Neural progenitor cell (in vitro differentiated cells): ENCODE results near the gene SPAG7. TPM values are rescaled to one million over a fixed set of nuclear protein-coding genes. Genes with fewer than 3 reads are reported as not detected.

Source experiments
- DNase-seq: peaks from one replicate; pipeline ENCODE4 v3.0.0-alpha.2; 2016; ENCODE audit warnings: low spot score
- H2AFZ ChIP-seq: fragments of 200-600 bp; sonication (generic); replicated peaks from 2 replicates; pipeline ENCODE4 v1.6.1; 2016; ENCODE audit warnings: antibody characterized with exemption
- H3F3A ChIP-seq: fragments of 200-600 bp; sonication (generic); 2 replicates; pipeline ENCODE4 v1.6.1; 2016; ENCODE audit warnings: antibody characterized with exemption, low read depth
- H3K27ac ChIP-seq: fragments of 200-600 bp; sonication (generic); 2 replicates; pipeline ENCODE4 v1.5.1; 2016; ENCODE audit warnings: mild to moderate bottlenecking
- H3K27me3 ChIP-seq: fragments of 200-600 bp; sonication (generic); 2 replicates; pipeline ENCODE4 v1.6.1; 2016; ENCODE audit warnings: mild to moderate bottlenecking, moderate library complexity
- H3K36me3 ChIP-seq: fragments of 200-600 bp; sonication (generic); 2 replicates; pipeline ENCODE4 v1.5.1; 2016
- H3K4me1 ChIP-seq: fragments of 200-600 bp; sonication (generic); 2 replicates; pipeline ENCODE4 v1.6.1; 2016; ENCODE audit warnings: mixed run types
- H3K4me2 ChIP-seq: fragments of 200-600 bp; sonication (generic); 2 replicates; pipeline ENCODE4 v1.6.1; 2016
- H3K4me3 ChIP-seq: fragments of 200-600 bp; sonication (generic); 2 replicates; pipeline ENCODE4 v1.5.1; 2016
- H3K79me2 ChIP-seq: fragments of 200-600 bp; sonication (generic); 2 replicates; pipeline ENCODE4 v1.6.1; 2016; ENCODE audit warnings: low read depth
- H3K9ac ChIP-seq: fragments of 200-600 bp; sonication (generic); 2 replicates; pipeline ENCODE4 v1.6.1; 2016
- H3K9me3 ChIP-seq: fragments of 200-600 bp; sonication (generic); 2 replicates; pipeline ENCODE4 v1.5.1; 2016; ENCODE audit warnings: low read depth
- H4K20me1 ChIP-seq: fragments of 200-600 bp; sonication (generic); 2 replicates; pipeline ENCODE4 v1.6.1; 2016; ENCODE audit warnings: low read depth
- H3K27ac Mint-ChIP-seq: 3 replicates; pipeline ENCODE4 v1.8.0; 2021; ENCODE audit warnings: mixed read lengths
- H3K27me3 Mint-ChIP-seq: 2 replicates; pipeline ENCODE4 v1.8.0; 2022; ENCODE audit warnings: low read depth, mild to moderate bottlenecking, inconsistent platforms, moderate library complexity, mixed read lengths; ENCODE audit not compliant: insufficient read depth
- H3K36me3 Mint-ChIP-seq: 3 replicates; pipeline ENCODE4 v1.8.0; 2021; ENCODE audit warnings: mixed read lengths
- H3K4me1 Mint-ChIP-seq: 3 replicates; pipeline ENCODE4 v1.8.0; 2021; ENCODE audit warnings: mixed read lengths
- H3K4me3 Mint-ChIP-seq: 3 replicates; pipeline ENCODE4 v1.8.0; 2021; ENCODE audit warnings: mild to moderate bottlenecking, moderate library complexity, mixed read lengths
- H3K9me3 Mint-ChIP-seq: 3 replicates; pipeline ENCODE4 v1.8.0; 2020; ENCODE audit warnings: mixed read lengths
- EZH2 ChIP-seq: fragments of 200-600 bp; sonication (generic); IDR thresholded peaks from 2 replicates; pipeline ENCODE4 v1.6.1; 2017; ENCODE audit warnings: antibody characterized with exemption, mild to moderate bottlenecking, moderate library complexity
- EZH2phosphoT487 ChIP-seq: fragments of 200-600 bp; sonication (generic); IDR thresholded peaks from 2 replicates; pipeline ENCODE4 v1.6.1; 2017; ENCODE audit warnings: antibody characterized with exemption
- total RNA-seq: library from RNA; depleted of rRNA; stranded (reverse); fragments of >200 nt; gene quantifications from 2 replicates; pipeline ENCODE4 v1.2.3, GENCODE V29; 2015; ENCODE audit warnings: low replicate concordance
- TF ChIP-seq, protein P1 (sequence below): fragments of 200-600 bp; sonication (generic); IDR thresholded peaks from 2 replicates; pipeline ENCODE4 v1.5.1; 2017; ENCODE audit warnings: antibody characterized with exemption, mild to moderate bottlenecking

The SPAG7 gene, protein sequence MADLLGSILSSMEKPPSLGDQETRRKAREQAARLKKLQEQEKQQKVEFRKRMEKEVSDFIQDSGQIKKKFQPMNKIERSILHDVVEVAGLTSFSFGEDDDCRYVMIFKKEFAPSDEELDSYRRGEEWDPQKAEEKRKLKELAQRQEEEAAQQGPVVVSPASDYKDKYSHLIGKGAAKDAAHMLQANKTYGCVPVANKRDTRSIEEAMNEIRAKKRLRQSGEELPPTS
- total RNA-seq, result 79.7 and 97.6 TPM in 2 replicates

DNA sequence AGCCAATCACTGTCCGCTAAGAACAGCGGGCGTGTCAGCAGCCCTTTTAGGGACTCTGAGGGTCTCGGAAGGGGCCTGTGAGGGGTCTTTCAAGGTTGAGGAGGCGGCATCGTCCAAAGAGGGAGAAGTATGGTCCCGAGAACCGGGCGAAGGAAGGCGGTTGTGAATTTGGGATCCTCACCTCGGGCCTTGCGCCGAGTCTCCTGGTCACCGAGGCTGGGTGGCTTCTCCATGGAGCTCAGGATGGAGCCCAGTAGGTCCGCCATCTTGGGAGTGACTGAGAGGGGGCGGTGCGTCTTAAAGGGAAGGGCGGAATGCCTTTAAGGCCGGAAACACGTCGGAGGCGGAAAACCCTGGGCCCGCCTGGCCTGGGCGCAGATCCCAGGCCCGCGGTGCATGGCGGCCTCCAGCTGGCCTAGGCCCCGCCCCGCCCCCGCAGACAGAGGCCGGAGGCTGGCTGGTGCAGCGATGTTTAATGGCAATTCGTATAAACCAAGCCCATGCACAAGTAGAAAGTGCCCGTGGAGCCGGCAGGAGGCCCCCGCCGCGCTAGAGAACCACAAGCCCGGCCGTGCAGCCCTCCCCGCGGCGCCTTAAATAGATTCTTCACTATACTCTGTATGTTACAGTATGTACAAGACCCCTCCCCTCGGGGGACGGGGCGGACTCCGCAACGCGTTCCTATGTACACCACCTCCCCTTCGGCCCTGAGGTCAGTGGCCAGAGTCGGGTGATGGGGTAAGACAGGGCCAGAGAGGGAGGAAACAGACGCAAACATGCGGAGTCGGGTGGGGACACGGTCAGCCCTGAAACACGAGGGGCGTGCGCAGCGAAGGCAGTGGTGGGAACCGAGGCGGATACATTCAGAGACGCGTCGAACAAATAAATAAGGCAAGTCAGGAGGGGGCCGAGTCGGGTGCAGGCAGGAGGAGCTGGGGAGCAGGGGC, at the start of gene SPAG7:
SPAG7 (minus strand) TSS at position 279 of the 947 bp plus-strand sequence; CDS start at position 266, 13 bp downstream.
- peak within 1 kb of the TSS; percentile 95 for H3K4me2 ChIP-seq
- peak within 1 kb of the TSS; percentile 79 for H3K9ac ChIP-seq
- peak within 1 kb of the TSS; percentile 78 for H2AFZ ChIP-seq
- peaks cover 32% of the 10 kb centered on the region for H3K4me1 Mint-ChIP-seq
- H3K27ac Mint-ChIP-seq, result no peak within 1 kb of the TSS
- peaks cover 22% of the 10 kb centered on the region for H3K36me3 Mint-ChIP-seq
- H3K27me3 ChIP-seq, result peaks cover 3% of the 10 kb centered on the region
- DNase-seq, result peak; percentile 97
- peak within 1 kb of the TSS; percentile 93 for H3K27ac ChIP-seq
- H3K9me3 Mint-ChIP-seq, result peaks cover 7% of the 10 kb centered on the region
- no peak within 1 kb of the TSS for H3K4me3 Mint-ChIP-seq
- no peak for TF ChIP-seq EZH2
- TF ChIP-seq EZH2phosphoT487, result no peak
- TF ChIP-seq, protein P1, sequence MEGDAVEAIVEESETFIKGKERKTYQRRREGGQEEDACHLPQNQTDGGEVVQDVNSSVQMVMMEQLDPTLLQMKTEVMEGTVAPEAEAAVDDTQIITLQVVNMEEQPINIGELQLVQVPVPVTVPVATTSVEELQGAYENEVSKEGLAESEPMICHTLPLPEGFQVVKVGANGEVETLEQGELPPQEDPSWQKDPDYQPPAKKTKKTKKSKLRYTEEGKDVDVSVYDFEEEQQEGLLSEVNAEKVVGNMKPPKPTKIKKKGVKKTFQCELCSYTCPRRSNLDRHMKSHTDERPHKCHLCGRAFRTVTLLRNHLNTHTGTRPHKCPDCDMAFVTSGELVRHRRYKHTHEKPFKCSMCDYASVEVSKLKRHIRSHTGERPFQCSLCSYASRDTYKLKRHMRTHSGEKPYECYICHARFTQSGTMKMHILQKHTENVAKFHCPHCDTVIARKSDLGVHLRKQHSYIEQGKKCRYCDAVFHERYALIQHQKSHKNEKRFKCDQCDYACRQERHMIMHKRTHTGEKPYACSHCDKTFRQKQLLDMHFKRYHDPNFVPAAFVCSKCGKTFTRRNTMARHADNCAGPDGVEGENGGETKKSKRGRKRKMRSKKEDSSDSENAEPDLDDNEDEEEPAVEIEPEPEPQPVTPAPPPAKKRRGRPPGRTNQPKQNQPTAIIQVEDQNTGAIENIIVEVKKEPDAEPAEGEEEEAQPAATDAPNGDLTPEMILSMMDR, result no peak
- peaks cover 31% of the 10 kb centered on the region for H3F3A ChIP-seq
- H3K79me2 ChIP-seq, result peaks cover 38% of the 10 kb centered on the region
- peaks cover 14% of the 10 kb centered on the region for H3K4me1 ChIP-seq
- H4K20me1 ChIP-seq, result peaks cover 32% of the 10 kb centered on the region
- H3K9me3 ChIP-seq, result no peaks in the 10 kb centered on the region
- H3K4me3 ChIP-seq, result peak within 1 kb of the TSS; percentile 65
- H3K27me3 Mint-ChIP-seq, result peaks cover 8% of the 10 kb centered on the region
- no peaks in the 10 kb centered on the region for H3K36me3 ChIP-seq

DNA sequence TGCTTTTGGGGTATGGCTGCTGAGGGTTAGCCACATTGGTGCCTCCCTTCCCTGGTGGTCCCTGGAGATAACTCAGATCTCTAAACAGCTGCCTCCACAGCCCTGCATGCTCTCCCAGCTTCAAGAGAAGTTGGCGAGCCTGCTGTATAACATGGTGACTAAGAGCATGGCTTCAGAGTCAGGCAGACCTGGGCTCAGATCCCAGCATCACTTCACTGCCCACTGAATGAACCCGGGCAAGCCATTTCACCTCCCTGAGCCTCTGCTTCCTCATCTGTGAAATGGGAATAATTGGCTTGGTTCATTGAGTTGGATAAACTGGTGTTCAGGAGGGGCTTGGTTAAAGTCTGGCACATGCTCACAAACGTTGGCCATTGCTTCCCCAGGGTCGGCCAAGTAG, 46.7 kb upstream of the SPAG7 start:
- Histone ChIP-seq H3K4me1 (no peaks in the 10 kb centered on the region), H3K27me3 (no peaks in the 10 kb centered on the region), H3K79me2 (no peaks in the 10 kb centered on the region), H2AFZ (no peak overlapping the region), H3K9me3 (no peaks in the 10 kb centered on the region), H3F3A (no peaks in the 10 kb centered on the region), H3K27ac (no peak overlapping the region), H3K4me2 (no peak overlapping the region), H3K36me3 (no peaks in the 10 kb centered on the region), H3K4me3 (no peak overlapping the region), H3K9ac (no peak overlapping the region), H4K20me1 (no peaks in the 10 kb centered on the region)
- peaks cover 24% of the 10 kb centered on the region for H3K36me3 Mint-ChIP-seq
- H3K4me3 Mint-ChIP-seq, result no peak overlapping the region
- TF ChIP-seq EZH2phosphoT487 (no peak), EZH2 (no peak)
- TF ChIP-seq, protein P1, result no peak
- no peaks in the 10 kb centered on the region for H3K4me1 Mint-ChIP-seq
- no peaks in the 10 kb centered on the region for H3K9me3 Mint-ChIP-seq
- H3K27ac Mint-ChIP-seq, result no peak overlapping the region
- no peak for DNase-seq
- peaks cover 3% of the 10 kb centered on the region for H3K27me3 Mint-ChIP-seq

DNA sequence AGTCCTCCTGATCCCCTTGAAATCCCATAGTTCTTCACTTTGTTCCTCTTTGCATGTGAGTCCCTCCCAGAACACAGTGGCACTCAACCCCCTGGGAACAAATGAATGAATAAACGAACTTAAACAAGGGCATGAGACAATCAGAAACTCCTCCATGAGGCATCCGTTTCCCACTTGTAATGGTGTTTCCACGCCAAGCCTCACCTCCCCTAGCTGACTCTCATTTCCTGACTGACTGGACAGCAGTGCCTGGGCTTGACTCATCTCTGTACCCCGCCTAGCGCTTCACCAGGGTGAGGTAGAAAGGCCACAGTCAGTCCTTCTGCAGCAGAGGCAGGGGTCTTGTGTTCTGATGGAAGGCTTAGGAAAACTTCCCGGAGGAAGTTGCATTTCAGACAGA, 44.3 kb upstream of the SPAG7 start:
- H3K9me3 Mint-ChIP-seq, result no peaks in the 10 kb centered on the region
- H3K4me3 Mint-ChIP-seq, result no peak overlapping the region
- H3K36me3 Mint-ChIP-seq, result peaks cover 34% of the 10 kb centered on the region
- Histone ChIP-seq H3K4me3 (no peak overlapping the region), H3K9ac (no peak overlapping the region), H4K20me1 (no peaks in the 10 kb centered on the region), H3K4me1 (no peaks in the 10 kb centered on the region), H3F3A (no peaks in the 10 kb centered on the region), H3K9me3 (no peaks in the 10 kb centered on the region), H3K79me2 (no peaks in the 10 kb centered on the region), H3K4me2 (no peak overlapping the region), H3K36me3 (no peaks in the 10 kb centered on the region), H3K27me3 (no peaks in the 10 kb centered on the region), H3K27ac (no peak overlapping the region), H2AFZ (no peak overlapping the region)
- no peaks in the 10 kb centered on the region for H3K4me1 Mint-ChIP-seq
- H3K27me3 Mint-ChIP-seq, result peaks cover 3% of the 10 kb centered on the region
- no peak overlapping the region for H3K27ac Mint-ChIP-seq
- no peak for DNase-seq
- TF ChIP-seq, protein P1, result no peak
- TF ChIP-seq EZH2 (no peak), EZH2phosphoT487 (no peak)
